Trophoblast cell (in vitro differentiated cells and primary cell): Measurements from ENCODE around the gene ARF3.
A peak's percentile ranks its signal among the peaks of the same experiment; 100 is the strongest.

Experiments
- DNase-seq, 2 donors: peaks; one replicate each; pipeline ENCODE4 v3.0.0-alpha.2; 2016
- H2AFZ ChIP-seq: 2 replicates; pipeline ENCODE4 v1.6.1; 2013; ENCODE audit warnings: low read length, moderate library complexity, mild to moderate bottlenecking; ENCODE audit not compliant: insufficient read depth, poor library complexity
- H2AK5ac ChIP-seq: 2 replicates; pipeline ENCODE4 v1.6.1; 2013; ENCODE audit warnings: mild to moderate bottlenecking, low read length
- H2BK120ac ChIP-seq: 2 replicates; pipeline ENCODE4 v1.6.1; 2013; ENCODE audit warnings: low read length, mild to moderate bottlenecking, moderate library complexity; ENCODE audit not compliant: insufficient read depth, poor library complexity
- H2BK12ac ChIP-seq: 2 replicates; pipeline ENCODE4 v1.6.1; 2013; ENCODE audit warnings: mild to moderate bottlenecking, low read length, moderate library complexity
- H2BK5ac ChIP-seq: 2 replicates; pipeline ENCODE4 v1.6.1; 2013; ENCODE audit warnings: low read length, low read depth, moderate library complexity, mild to moderate bottlenecking; ENCODE audit not compliant: poor library complexity
- H3K14ac ChIP-seq: 2 replicates; pipeline ENCODE4 v1.6.1; 2013; ENCODE audit warnings: mild to moderate bottlenecking, low read length
- H3K18ac ChIP-seq: 2 replicates; pipeline ENCODE4 v1.6.1; 2013; ENCODE audit warnings: mild to moderate bottlenecking, low read length
- H3K23ac ChIP-seq: 2 replicates; pipeline ENCODE4 v1.6.1; 2013; ENCODE audit warnings: low read length
- H3K27ac ChIP-seq: 2 replicates; pipeline ENCODE4 v1.5.1; 2013; ENCODE audit warnings: low read depth, mild to moderate bottlenecking, inconsistent platforms, low read length, moderate library complexity
- H3K27me3 ChIP-seq: 2 replicates; pipeline ENCODE4 v1.6.1; 2013; ENCODE audit warnings: inconsistent platforms, mild to moderate bottlenecking, low read length, moderate library complexity; ENCODE audit not compliant: insufficient read depth
- H3K36me3 ChIP-seq, 2 experiments: 1 replicate in 1 of 2; 2 replicates in 1 of 2; pipeline ENCODE4 v1.6.1; 2013; ENCODE audit warnings: low read length in 2 of 2, mild to moderate bottlenecking in 2 of 2, moderate library complexity in 1 of 2; ENCODE audit not compliant: insufficient read depth in 2 of 2, control insufficient read depth in 1 of 2
- H3K4ac ChIP-seq: 2 replicates; pipeline ENCODE4 v1.6.1; 2013; ENCODE audit warnings: low read depth, mild to moderate bottlenecking, low read length, moderate library complexity
- H3K4me1 ChIP-seq, 2 experiments: 1 replicate in 1 of 2; 2 replicates in 1 of 2; pipeline ENCODE4 v1.6.1; 2013; ENCODE audit warnings: low read length in 2 of 2, mild to moderate bottlenecking in 2 of 2, moderate library complexity in 1 of 2; ENCODE audit not compliant: insufficient read depth in 2 of 2, control insufficient read depth in 1 of 2
- H3K4me2 ChIP-seq: 2 replicates; pipeline ENCODE4 v1.6.1; 2013; ENCODE audit warnings: inconsistent platforms, mild to moderate bottlenecking, low read length, moderate library complexity
- H3K4me3 ChIP-seq: 2 replicates; pipeline ENCODE4 v1.5.1; 2013; ENCODE audit warnings: mild to moderate bottlenecking, low read depth, low read length, inconsistent platforms
- H3K79me1 ChIP-seq: one replicate; pipeline ENCODE4 v1.6.1; 2013; ENCODE audit warnings: low read length
- H3K79me2 ChIP-seq: 2 replicates; pipeline ENCODE4 v1.6.1; 2013; ENCODE audit warnings: low read length, mild to moderate bottlenecking; ENCODE audit not compliant: control insufficient read depth, insufficient read depth, poor library complexity
- H3K9ac ChIP-seq: 2 replicates; pipeline ENCODE4 v1.6.1; 2013; ENCODE audit warnings: mild to moderate bottlenecking, low read length
- H3K9me3 ChIP-seq: 2 replicates; pipeline ENCODE4 v1.6.1; 2013; ENCODE audit warnings: low read depth, mild to moderate bottlenecking, control low read depth, inconsistent platforms, low read length; ENCODE audit not compliant: insufficient read depth
- H4K12ac ChIP-seq: 2 replicates; pipeline ENCODE4 v1.6.1; 2013; ENCODE audit warnings: low read depth, mild to moderate bottlenecking, low read length, moderate library complexity
- H4K8ac ChIP-seq: 2 replicates; pipeline ENCODE4 v1.6.1; 2013; ENCODE audit warnings: low read depth, mild to moderate bottlenecking, low read length, moderate library complexity
- H4K91ac ChIP-seq: one replicate; pipeline ENCODE4 v1.6.1; 2013; ENCODE audit warnings: low read depth, mild to moderate bottlenecking, low read length, moderate library complexity
- WGBS: extraction: QIAGEN DNeasy Blood & Tissue Kit; methylation state at CpG from one replicate; pipeline ENCODE4 v1.1.7; 2013; ENCODE audit warnings: missing lambda C conversion rate; ENCODE audit not compliant: insufficient read length, insufficient coverage; ENCODE audit errors: extremely low coverage; 5-methylcytosine and 5-hydroxymethylcytosine counted together

ARF3 gene

DNA sequence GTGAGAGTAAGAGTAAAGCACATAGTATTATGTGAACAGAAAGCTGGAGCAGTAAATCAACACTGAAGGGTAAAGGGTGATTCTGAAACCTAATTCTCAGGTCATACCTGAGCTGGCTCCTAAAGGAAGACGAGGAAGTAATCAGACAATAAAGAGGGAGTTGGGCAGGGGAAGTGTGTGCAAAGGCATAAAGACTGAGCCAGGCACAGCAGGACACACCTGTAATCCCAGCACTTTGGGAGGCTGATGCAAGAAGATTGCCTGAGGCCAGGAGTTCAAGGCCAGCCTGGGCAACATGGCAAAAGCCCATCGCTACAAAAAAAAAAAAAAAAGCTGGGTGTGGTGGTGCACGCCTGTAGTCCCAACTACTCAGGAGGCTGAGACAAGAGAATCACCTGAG lies 9.6 kb downstream of the ARF3 start:
- no peak overlapping the region for H4K8ac ChIP-seq
- no peak overlapping the region for H4K91ac ChIP-seq
- H2BK12ac ChIP-seq, result no peak overlapping the region
- no peaks in the 10 kb centered on the region for H3K27me3 ChIP-seq
- no peaks in the 10 kb centered on the region for H3K9me3 ChIP-seq
- H2AFZ ChIP-seq, result no peak overlapping the region
- no peak overlapping the region for H3K18ac ChIP-seq
- no peaks in the 10 kb centered on the region for H3K4me1 ChIP-seq
- H3K4me2 ChIP-seq, result no peak overlapping the region
- H3K9ac ChIP-seq, result no peak overlapping the region
- H3K27ac ChIP-seq, result no peak overlapping the region
- WGBS, result no CpG with 5 or more reads among the region's 3 CpGs
- no peak overlapping the region for H4K12ac ChIP-seq
- H2BK5ac ChIP-seq, result no peak overlapping the region
- no peaks in the 10 kb centered on the region for H3K79me2 ChIP-seq
- no peak for DNase-seq
- H2AK5ac ChIP-seq, result no peak overlapping the region
- no peaks in the 10 kb centered on the region for H3K79me1 ChIP-seq
- H2BK120ac ChIP-seq, result no peak overlapping the region
- H3K14ac ChIP-seq, result no peak overlapping the region
- no peak overlapping the region for H3K23ac ChIP-seq
- no peak overlapping the region for H3K4me3 ChIP-seq
- H3K36me3 ChIP-seq, result peaks cover 3 to 4% of the 10 kb centered on the region in 2 experiments
- H3K4ac ChIP-seq, result no peak overlapping the region

DNA sequence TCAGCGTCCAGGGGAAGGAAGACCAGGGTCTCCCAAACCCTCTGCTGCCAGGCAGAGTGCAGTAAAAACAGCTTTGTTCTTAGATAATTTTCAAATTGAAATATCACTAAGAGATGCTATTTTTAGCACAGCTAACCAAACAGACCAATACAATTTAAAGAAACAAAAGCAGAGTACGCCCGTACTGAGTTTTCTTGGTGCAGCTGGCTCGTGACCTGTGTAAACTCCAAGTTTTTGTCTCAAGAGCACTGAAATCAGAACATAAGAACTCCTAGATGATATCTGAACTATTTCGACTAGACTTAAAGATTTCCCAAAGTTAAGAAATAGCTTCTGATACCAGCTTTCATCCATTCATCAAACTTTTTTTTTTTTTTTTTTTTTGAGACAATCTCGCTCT lies 10.3 kb downstream of the ARF3 start:
- Histone ChIP-seq H2BK120ac (no peak overlapping the region), H3K79me1 (no peaks in the 10 kb centered on the region), H4K8ac (no peak overlapping the region), H4K12ac (no peak overlapping the region), H3K9me3 (no peaks in the 10 kb centered on the region), H2BK5ac (no peak overlapping the region), H3K18ac (no peak overlapping the region), H2BK12ac (no peak overlapping the region), H3K79me2 (no peaks in the 10 kb centered on the region), H2AFZ (no peak overlapping the region), H3K4me3 (no peak overlapping the region), H2AK5ac (no peak overlapping the region), H3K4me2 (no peak overlapping the region), H3K36me3 (peaks cover 1 to 2% of the 10 kb centered on the region in 2 experiments), H3K27ac (no peak overlapping the region), H3K23ac (no peak overlapping the region), H3K4me1 (no peaks in the 10 kb centered on the region), H3K4ac (no peak overlapping the region), H4K91ac (no peak overlapping the region), H3K27me3 (no peaks in the 10 kb centered on the region), H3K9ac (no peak overlapping the region), H3K14ac (no peak overlapping the region)
- WGBS, result no CpG with 5 or more reads among the region's 6 CpGs
- no peak for DNase-seq

DNA sequence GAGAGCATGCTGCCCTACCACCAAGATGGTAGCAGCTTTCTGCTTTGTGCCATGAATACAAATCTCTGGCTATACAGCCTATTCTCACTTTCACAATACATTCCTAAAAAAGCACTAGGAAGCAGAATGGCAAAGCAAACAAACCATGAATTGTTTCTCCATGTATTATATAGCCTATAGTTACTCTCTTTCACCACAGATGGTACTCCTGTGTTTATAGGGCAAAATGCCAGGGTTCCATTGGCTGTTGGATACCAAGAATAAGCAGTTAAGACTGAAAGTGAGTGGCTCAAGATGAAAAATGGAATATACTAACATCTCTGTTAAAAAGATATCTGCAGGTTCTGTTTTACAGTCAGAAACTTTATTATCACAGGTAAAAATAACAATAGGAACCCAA lies 11.1 kb downstream of the ARF3 start:
- H4K12ac ChIP-seq, result no peak overlapping the region

DNA sequence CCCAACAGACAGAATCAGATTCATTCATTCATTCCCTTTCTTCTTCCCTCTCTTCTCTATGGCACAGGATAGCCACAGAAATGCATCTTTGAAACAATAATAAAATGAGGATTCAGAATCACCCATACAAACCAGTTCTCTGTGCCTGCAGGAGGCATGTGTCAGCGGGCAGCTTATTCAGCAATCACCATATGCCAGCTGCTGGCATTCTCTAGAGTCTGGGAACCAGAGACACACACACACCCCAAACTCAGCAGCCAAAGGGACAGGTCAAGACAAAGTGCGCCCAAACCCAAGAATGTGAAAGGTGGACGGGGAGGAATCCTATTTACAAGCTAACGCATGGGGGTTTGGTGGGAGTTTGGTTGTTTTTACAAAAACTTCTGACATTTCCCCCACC lies 14.1 kb downstream of the ARF3 start:
- Histone ChIP-seq H4K91ac (no peak overlapping the region), H3K9me3 (no peaks in the 10 kb centered on the region), H2BK12ac (no peak overlapping the region), H3K79me2 (no peaks in the 10 kb centered on the region), H3K27me3 (no peaks in the 10 kb centered on the region), H3K27ac (no peak overlapping the region), H4K12ac (no peak overlapping the region), H3K4me1 (no peaks in the 10 kb centered on the region), H3K14ac (no peak overlapping the region), H3K4me2 (no peak overlapping the region), H3K4ac (no peak overlapping the region), H3K9ac (no peak overlapping the region), H2AK5ac (no peak overlapping the region), H4K8ac (no peak overlapping the region), H3K4me3 (no peak overlapping the region), H2AFZ (no peak overlapping the region), H2BK5ac (no peak overlapping the region), H3K79me1 (no peaks in the 10 kb centered on the region), H2BK120ac (no peak overlapping the region), H3K18ac (no peak overlapping the region), H3K23ac (no peak overlapping the region), H3K36me3 (peaks cover 25 to 33% of the 10 kb centered on the region in 2 experiments)
- DNase-seq, result no peak
- whole genome bisulfite sequencing, result no CpG with 5 or more reads among the region's 4 CpGs

More for the DNA sequence above, 11.1 kb downstream of the ARF3 start:
- Histone ChIP-seq H3K9ac (no peak overlapping the region), H3K14ac (no peak overlapping the region), H3K79me2 (no peaks in the 10 kb centered on the region), H2AFZ (no peak overlapping the region), H3K4me1 (no peaks in the 10 kb centered on the region), H2BK5ac (no peak overlapping the region), H3K4ac (peak overlapping the region; percentile 24), H3K27me3 (no peaks in the 10 kb centered on the region), H3K18ac (no peak overlapping the region), H2BK120ac (no peak overlapping the region), H3K36me3 (peaks cover 3 to 4% of the 10 kb centered on the region in 2 experiments), H3K23ac (no peak overlapping the region), H3K4me3 (no peak overlapping the region), H2BK12ac (no peak overlapping the region), H4K8ac (no peak overlapping the region), H3K27ac (no peak overlapping the region), H2AK5ac (no peak overlapping the region), H3K4me2 (no peak overlapping the region), H4K91ac (no peak overlapping the region), H3K9me3 (no peaks in the 10 kb centered on the region), H3K79me1 (no peaks in the 10 kb centered on the region)
- no peak for DNase-seq
